Left lobe of liver (tissue), 2 donors: ENCODE data around the gene PCDH1. TPM values are rescaled to one million over a fixed set of nuclear protein-coding genes. Genes with fewer than 3 reads are reported as not detected.
A peak's percentile ranks its signal among the peaks of the same experiment; 100 is the strongest.

ENCODE experiments used
- ATAC-seq: fragments of 200-7000 bp; cut with Tn5 transposase; one replicate; pipeline ENCODE4 v1.9.1; 2020; ENCODE audit warnings: mild to moderate bottlenecking, moderate library complexity
- DNase-seq: peaks from one replicate; pipeline ENCODE4 v3.0.0-alpha.2; 2020; ENCODE audit warnings: low spot score
- total RNA-seq: library from RNA; stranded (reverse); gene quantifications from one replicate; pipeline ENCODE4 v1.2.1, GENCODE V29; 2021
- donor health status: DM: no; HTN: no; CAD: no; lungs with moderate emphysema.
- donor health status: DM: no; HTN: yes; CAD: no.

The PCDH1 gene
- total RNA-seq, 1 donor from 2014 or later = 33.2 TPM

DNA sequence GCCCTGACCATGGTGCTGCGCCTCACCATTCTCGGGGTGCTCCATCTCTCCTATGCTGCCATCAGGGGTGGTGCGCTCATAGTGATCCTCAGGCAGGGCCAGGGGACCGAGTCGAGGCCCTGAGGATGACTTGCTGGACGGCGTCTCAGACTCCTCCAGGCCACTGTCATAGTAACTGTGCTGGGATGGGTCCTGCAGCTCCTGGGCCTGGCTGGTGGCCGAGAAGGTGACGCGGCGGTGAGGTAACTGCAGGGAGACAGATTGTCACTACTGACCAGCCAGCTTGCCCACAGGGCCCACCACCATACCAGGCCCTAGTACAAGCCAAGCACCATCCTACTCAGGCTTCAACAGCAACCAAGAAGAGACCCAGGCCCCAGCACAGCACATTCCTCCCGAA is 21.0 kb downstream of the PCDH1 start:
- ATAC-seq = no peak
- DNase-seq = no peak

GRCh38 chr5:141856037-141856790 is 22.0 kb downstream of the PCDH1 start:
- DNase-seq (no peak), ATAC-seq (no peak)

GRCh38 chr5:141855265-141856036 is 22.8 kb downstream of the PCDH1 start:
- DNase-seq (no peak), ATAC-seq (no peak)

GRCh38 chr5:141853895-141854626 is 24.1 kb downstream of the PCDH1 start:
- ATAC-seq = peak; percentile 33
- peak; percentile 63 for DNase-seq

DNA sequence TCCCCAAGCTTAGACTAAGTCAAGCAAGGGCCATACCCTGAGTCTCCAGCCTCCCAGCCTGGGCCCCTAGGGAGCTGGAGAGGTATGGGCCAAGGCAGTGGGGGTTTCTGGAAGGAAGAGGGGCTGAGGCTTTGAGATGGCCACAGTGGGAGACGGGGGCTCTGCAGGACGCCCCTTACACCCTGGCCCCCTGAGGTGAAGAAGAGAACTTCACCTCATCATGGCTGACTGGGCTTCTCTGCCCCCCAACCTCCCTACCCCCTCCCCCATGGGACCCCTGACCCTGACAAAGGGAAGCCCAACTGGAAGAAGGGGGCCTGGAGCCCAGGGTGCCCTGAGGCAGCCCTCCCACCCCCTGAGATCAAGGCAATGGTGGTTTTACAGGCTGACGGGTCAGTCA is 25.8 kb downstream of the PCDH1 start:
- no peak for ATAC-seq

DNA sequence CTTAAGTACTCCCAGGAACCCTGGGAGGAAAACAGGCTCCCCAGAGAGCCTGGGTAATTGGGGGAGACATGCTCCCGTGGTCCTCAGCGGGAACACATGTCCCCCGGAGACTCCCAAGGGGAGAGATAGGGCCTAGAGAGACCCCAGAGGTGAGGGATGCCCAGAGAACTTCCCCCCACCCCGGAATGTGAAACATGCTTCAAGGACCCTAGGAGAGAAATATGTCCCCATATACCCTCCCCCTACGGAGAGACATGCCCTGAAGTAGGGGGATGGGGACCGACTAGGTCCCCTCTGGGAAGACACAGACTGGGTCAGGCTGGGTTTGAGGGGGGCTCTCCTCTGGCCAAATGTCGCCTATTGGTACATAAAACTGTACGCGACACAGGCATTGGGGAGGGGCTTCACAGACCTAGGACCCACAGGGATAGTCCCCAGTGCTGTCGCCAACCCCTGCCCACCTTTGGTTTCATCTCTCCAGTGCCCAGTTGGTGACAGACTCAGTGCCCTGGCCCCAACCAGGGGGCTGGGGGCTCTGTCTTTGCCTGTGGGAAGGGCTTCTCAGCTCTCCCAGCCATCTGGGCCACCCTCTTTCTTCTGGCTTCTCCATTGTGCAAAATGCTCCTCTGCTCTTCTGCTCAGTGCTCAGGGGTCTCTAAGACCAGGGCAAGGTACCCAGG is 26.9 kb downstream of the PCDH1 start:
- ATAC-seq = no peak
- no peak for DNase-seq

More for the DNA sequence above, 25.8 kb downstream of the PCDH1 start:
- DNase-seq = no peak

DNA sequence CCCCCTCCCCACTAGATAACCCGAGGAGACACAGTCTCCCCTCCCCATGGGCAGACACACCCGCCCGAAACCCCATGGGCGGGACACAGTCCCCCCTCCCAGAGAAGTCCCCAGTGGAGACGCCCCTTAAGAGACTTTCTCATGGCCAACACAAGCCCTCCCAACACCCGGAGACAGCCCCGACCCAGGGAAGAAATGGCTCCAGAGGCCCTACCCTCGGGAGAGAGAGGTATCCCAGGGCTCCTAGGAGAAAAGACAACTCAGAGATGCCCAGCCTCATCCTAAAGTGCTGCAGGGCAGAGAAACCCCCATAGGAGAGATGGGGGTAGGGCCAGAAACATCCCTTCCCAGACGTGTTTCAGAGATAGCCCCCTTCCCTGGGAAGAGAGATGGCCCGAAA is 27.4 kb downstream of the PCDH1 start:
- ATAC-seq = no peak
- no peak for DNase-seq

- DNase-seq (no peak), ATAC-seq (peak; percentile 50)
Measured at GRCh38 chr5:141850244-141850768, 27.9 kb downstream of the PCDH1 start.

DNA sequence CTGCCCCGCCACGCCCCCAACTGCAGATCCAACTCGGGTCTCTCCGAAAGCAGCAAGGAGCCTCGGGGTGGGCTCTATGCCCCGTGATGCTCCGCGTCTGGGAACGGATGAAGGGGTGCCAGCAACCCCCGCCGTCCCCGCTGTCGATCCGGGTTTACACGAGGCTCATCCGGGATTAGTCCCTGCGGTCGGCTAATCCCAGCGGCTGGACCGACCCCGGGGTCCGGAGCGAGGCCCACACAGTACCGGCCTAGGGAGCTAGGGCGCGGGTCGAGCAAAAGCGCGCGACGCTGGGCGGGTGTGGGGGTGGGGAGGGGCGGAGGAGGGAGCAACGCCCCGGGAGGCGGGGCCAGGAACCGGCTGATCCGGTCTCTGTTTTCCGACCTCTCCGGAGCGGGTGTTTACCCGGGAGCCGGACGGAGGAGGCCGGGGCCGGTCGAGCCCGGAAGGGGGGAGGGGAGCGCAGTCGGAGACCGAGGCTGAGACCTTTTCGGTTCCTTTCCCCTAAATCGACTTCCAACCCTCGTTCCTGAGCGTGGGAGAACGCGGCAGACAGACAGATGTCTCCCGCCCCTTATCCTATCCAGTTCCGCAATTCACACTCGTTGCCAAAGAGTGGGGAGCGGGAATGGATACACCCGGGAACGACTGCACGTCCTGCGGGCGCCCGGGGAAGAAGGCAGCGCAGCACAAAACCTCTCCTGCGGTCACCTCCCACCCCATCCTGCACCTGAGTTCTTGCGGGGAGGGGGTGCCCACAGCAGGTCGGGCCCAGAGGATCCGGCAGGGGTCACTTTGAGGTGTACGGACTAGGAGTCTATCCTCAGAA is 28.6 kb downstream of the PCDH1 start:
- DNase-seq = peak; percentile 93
- ATAC-seq = peak; percentile 92

DNA sequence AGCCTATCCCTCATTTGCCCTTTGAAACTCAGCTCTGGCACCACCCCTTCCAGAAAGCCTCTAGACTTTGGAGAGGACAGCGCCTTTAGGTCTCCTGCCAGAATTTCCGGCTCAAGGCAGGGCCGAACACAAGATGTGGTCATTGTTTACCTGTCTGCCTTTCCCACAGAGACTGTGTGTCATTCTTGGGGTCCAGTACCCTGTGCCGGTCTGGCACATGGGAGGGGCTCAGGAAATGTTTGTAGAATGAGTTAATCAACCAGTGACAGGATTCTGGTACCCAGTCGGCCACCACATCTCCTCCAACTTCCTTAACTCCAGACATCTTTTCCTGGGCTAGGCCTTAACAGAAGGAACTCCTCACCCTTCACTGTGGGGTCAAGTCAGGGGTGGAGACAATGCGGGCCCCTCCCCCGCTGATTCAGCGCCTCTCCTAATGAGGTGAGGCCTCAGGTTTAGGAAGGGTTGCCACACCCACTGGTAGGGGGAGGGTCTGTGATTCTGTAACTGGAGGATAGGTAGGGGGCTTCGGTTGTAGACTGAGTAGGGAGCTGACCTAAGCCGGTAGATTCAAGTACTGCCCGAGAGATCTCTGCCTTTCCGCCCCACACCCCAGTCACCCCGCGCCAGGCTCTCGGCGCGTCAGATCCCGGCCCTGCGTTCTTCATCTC is 29.3 kb downstream of the PCDH1 start:
- DNase-seq (no peak), ATAC-seq (peak; percentile 22)

DNA sequence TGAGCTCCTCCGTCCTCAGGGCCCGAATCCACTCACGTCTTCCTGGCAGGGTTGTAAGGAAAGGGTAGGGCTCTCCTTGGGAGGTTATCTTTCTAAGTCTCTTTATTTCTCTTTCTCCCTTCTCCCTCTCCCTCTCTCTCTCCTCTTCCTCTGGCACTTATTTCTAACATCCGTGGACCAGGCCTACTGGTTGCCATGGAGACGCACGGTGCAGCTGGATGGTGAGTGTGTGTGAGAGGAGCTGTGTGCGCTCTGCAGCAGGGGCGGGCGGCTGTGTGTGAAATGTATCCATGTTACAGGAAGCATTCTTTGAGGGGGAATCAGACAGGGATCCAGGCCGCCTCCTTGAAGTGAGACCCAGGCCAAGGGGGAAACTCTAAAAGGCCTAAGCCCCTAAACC is 32.2 kb downstream of the PCDH1 start:
- ATAC-seq (no peak), DNase-seq (no peak)

GRCh38 chr5:141845371-141845851 is 32.8 kb downstream of the PCDH1 start:
- no peak for DNase-seq
- ATAC-seq = no peak

DNA sequence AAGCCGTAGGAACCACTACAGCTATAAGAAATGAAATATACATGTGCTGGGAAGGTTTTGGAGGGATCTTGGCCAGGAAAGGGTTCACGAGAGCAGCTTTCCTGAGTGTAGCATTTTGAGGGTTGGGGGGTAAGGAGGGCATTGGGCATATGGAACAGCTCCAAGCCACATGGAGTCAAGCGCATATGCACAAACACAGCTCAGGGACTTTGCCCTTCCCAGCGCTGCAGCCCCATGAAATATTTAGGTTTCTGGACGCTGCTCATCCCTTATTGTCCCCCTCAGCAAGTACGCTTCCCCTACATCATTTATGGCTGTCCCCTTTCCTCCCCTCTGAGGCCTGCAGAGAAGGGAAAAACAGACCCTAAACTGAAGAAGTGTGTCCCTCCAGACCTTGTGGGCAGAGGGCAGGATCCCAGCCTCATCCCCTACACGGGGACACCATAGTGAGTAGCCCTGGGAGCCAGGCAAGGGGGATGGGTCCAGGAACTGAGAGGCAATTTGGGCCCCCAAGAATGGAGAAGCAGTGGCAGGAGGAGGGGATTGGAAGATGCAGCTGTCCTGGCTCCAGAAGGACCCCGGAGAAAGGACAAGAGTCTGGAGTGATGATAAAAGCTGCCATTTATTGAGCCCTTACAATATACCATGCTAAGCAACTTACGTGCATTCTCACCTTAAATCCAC is 33.7 kb downstream of the PCDH1 start:
- ATAC-seq (no peak), DNase-seq (no peak)

- ATAC-seq (no peak), DNase-seq (no peak)
Measured at GRCh38 chr5:141843156-141843927, 34.9 kb downstream of the PCDH1 start.

DNA sequence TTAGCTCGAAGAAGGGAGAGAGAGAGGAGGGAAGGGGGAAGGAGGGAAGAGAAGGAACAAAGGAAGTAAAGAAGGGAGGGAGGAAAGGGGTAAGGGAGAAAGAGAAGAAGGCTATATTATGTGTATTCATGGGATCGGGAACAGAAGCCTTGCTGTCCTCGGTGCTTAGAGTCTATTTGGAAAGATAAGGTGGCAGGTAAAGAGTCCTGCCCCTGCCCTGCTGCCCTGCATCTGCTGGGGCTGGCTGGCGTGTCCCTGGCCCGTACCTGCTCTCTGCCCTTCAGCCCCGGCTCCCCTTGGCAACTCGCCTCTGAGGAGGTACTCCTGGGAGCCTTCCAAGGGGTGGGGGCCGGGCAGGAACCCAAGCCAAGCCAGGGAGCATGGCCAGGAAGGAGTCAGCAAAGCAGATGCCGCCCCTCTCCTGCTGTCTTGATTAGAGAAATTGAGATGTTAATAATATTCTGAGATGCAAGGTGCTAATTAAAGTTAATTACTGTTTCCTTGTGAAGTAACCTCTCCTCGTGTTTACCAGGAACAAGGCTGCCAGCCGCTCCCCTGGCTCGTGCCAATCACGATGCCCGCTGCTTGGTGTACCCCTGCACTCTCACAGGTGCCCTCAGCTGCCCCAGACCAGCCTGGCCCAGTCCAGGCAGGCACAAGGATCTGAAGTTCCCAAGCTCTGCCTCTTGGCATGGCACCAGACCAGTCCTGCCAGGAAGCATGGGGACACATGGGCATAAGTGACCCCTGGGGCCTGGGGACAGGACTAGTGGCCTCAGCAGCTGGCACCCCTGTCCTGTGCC is 36.6 kb downstream of the PCDH1 start:
- ATAC-seq (peak; percentile 86), DNase-seq (peak; percentile 86)

DNA sequence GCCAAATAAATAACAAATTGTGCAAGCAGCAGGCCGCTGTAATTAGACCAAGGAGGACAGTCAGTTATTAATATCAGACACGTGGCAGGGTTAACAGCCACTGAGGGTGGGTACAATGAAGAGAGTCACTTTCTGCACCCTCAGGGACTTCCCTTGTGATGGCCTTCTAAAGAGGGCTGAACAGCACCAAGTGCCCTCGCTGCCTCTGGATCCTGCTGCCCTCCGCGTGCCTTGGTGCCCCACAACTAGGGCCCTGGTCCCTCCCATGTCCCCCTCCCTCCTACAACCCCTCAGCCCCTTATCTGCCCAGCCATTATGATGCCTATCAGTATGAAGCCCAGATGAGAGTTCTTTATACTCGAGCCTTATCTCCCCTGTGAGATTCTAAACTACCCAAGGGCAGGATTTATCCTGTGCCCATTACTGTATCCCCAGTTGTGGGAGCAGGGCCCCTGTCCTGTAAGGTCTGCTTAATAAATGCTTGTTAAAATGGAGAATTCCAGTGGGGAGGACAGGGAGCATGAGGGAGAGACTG is 37.3 kb downstream of the PCDH1 start:
- ATAC-seq (no peak), DNase-seq (no peak)
